22Rv1 (cell line): Measurements from ENCODE around the gene TLCD1.

ENCODE experiments used
- H3K27ac ChIP-seq: fragments of 450-650 bp; 2 replicates; pipeline ENCODE4 v1.5.1; 2017
- CTCF ChIP-seq: fragments of 450-650 bp; IDR thresholded peaks from 2 replicates; pipeline ENCODE4 v1.5.1; 2017; ENCODE audit warnings: mild to moderate bottlenecking
- ZFX ChIP-seq: fragments of 450-650 bp; IDR thresholded peaks from 2 replicates; pipeline ENCODE4 v1.6.1; 2017; ENCODE audit warnings: antibody characterized with exemption, borderline replicate concordance

The TLCD1 gene

GRCh38 chr17:28684963-28685362 is 41.1 kb downstream of the TLCD1 start:
- TF ChIP-seq CTCF (peak; percentile 65), ZFX (no peak)
- peak overlapping the region; percentile 22; the same call in 1 of the 2 replicates for H3K27ac ChIP-seq

DNA sequence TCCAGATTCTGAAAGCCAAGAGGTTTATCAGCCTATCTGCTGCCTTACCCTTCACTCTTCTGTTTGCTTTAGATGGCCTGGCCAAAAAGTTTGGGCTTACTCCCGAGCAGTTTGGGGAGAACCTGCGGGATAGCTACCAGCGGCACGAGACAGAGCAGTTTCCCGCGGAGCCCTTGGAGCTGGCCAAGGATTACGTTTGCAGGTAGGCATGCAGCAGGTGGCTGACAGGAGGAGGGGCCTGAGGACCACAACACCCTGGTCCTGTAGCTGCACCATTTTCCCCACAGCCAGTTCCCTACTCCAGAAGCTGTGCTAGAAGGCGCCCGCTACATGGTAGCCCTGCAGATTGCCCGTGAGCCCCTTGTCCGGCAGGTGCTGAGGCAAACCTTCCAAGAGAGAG is 43.4 kb downstream of the TLCD1 start:
- TF ChIP-seq CTCF: no peak
- no peak for TF ChIP-seq ZFX
- H3K27ac ChIP-seq: no peak overlapping the region

GRCh38 chr17:28675980-28676379 is 50.1 kb downstream of the TLCD1 start:
- TF ChIP-seq CTCF (peak; percentile 63), ZFX (no peak)
- no peak overlapping the region for H3K27ac ChIP-seq

DNA sequence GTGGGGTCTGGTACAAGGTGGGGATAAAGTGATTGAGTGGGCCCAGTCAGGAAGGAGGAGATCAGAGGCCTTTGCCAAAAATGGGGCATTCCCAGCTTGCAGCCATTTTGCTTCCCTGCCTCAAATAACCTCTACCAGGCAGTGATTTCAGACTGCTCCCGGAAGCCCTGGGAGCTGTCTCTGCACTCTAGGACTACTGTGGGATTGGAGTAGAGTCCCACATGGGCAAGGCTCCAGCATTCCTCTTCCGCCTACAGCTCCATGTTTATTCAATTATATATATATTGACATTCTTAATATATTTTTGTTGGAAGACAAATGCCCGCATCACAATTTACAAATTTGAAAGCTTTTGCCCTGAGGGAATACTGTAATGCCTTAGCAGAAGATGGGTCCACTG is 50.5 kb downstream of the TLCD1 start:
- H3K27ac ChIP-seq: no peak overlapping the region
- TF ChIP-seq ZFX: no peak
- no peak for TF ChIP-seq CTCF
